GM12873 (cell line): Measurements from ENCODE around the gene DOCK9.

Experiments used
- TF ChIP-seq, protein P1 (sequence below): IDR thresholded peaks from 2 replicates; pipeline ENCODE4 v1.5.1; 2012; ENCODE audit warnings: low read depth, mild to moderate bottlenecking, moderate library complexity, low read length, control low read depth; ENCODE audit not compliant: insufficient read depth; ENCODE audit errors: missing control alignments

The DOCK9 gene

DNA sequence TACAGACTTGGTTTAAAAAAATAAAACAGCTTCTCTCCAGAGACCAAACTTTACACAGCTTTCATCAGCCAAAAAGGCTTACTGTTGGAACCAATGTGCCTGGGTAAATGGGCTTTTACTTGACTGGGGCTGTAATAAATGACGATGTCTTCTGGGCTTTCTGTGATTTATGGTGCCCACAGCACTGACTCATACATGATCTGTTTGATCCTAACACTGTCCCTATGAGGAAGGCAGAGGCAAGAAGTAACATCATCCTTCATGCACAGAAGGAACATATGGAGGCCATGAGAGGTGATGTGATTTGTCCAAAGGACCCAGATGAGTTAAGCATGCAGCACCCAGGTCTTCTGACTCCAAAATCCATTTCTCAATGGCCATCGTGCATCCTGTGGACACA is 77.4 kb downstream of the DOCK9 start:
- TF ChIP-seq, protein P1, sequence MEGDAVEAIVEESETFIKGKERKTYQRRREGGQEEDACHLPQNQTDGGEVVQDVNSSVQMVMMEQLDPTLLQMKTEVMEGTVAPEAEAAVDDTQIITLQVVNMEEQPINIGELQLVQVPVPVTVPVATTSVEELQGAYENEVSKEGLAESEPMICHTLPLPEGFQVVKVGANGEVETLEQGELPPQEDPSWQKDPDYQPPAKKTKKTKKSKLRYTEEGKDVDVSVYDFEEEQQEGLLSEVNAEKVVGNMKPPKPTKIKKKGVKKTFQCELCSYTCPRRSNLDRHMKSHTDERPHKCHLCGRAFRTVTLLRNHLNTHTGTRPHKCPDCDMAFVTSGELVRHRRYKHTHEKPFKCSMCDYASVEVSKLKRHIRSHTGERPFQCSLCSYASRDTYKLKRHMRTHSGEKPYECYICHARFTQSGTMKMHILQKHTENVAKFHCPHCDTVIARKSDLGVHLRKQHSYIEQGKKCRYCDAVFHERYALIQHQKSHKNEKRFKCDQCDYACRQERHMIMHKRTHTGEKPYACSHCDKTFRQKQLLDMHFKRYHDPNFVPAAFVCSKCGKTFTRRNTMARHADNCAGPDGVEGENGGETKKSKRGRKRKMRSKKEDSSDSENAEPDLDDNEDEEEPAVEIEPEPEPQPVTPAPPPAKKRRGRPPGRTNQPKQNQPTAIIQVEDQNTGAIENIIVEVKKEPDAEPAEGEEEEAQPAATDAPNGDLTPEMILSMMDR = no peak

DNA sequence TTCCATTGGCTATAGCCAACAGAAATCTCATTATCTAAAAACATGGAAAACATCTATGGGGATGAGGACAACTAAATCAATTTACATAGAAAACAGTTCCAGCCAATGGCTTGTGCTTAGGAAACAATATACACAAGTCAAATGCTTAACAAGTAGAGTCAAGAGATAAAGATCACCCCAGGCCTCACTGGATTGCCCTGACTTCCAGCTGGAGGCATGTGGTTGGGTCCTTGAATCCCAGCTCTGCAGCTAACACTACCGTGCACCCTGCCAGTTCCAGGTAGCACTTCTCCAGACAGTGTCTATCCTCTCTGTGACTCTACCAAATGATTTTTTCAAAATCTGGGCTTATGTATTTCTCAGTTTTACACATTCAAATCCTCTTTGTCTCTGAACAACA is 80.2 kb downstream of the DOCK9 start:
- TF ChIP-seq, protein P1 = no peak

DNA sequence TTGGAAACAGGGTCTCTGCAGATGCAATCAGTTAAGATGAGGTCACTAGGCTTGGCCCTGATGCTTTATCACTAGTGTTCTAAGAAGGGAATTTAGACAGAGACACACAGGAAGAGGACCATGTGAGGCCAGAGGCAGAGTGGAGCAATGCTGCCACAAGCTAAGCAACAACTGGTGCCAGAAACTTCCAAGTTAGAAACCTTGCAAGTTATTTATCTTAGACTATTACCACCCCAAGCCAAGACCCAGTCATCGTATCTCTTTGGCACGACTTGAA is 81.1 kb downstream of the DOCK9 start:
- TF ChIP-seq, protein P1 = no peak

DNA sequence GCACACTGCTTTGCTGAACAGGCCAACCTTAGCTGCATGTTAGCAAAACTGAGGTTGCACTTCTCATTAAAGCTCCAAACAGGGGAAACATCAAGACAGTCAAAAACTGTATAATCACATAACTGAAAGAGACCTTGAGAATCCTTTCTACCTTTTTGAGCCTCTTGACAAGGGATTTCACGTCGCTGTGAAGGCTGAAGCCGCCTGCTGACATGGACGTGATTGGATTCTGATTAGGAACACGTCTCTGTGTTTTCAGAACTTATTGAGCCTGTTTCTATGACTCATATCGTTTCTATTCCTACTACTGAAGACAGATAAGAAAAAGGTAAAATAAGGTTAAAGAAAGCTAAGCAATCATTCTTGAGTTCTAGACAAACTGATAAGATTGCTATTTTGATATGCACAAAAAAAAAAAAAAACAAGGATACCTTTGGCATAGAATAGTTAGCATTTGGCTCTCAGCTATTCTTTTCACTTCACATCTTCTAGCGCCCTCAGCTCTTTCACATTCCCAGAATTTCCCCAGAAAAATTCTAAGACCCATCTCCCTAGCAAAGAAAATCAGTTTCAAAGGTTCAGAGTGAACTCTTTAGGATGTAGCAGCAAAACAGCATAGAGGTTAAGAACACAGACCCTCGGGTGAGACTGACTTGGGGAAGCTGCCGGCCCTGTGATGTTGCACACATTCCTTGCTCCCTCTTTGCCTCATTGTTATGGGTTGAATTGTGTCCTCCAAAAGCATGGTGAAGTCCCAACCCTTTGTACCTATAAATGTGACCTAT is 81.6 kb downstream of the DOCK9 start:
- TF ChIP-seq, protein P1 = no peak

DNA sequence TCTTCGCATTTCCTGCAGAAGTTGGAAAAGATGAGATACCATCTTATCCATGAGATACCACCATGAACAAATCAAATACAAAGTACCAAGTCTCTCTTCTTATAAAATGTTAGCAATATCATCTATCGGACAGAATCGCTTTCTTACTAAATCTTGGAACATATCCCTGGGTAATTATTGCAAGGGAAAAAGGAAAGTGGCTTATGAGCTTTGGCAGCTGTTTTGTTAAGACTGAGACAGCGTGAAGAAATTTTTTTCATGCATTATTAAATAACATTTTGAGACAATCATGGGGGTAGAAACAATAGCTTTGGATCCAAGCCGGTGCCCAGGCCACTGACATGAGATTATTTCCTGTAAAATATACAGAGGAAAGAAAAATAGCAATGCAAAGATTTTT is 84.5 kb downstream of the DOCK9 start:
- TF ChIP-seq, protein P1 = no peak

DNA sequence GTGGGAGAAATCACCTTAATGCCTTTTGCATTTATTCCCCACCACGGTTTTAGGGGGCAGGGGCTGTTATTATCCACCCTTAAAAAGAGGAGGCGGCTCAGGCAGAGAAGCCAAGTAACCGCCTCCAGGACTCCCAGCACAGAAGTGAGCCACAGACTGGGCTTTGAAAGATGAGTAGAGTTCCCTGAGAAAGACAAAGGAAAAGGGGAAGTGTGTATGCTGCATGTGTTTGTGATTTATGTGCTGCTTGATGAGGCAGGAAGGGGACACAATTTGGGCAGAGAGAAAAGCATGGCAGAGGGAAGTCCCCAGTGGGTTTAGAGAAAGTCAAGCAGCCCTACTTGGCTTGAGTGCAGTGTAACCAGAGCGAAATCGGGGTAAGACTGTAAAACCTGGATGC is 85.0 kb downstream of the DOCK9 start:
- TF ChIP-seq, protein P1 = no peak

DNA sequence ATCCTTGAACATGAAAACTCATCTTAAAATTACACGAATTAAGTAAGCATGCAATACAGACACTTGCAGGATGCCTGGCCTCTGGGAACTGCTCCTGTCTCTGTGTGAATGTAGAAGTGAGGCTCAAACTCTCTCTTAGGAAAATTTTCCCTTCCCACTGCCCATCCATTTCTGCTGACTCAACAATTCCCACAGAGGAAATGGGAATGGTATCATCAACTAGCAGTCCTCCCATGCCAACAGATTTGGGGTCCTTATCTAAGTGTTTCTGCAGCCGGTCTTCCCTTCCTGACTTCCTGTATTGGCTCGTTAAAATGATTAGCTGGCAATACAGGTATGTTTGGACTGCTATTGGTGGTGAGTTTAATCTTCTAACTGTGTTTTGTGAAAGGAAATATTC is 85.8 kb downstream of the DOCK9 start:
- TF ChIP-seq, protein P1 = no peak
